ENCODE data around the gene SUPT4H1.
"Not testable (repeated sequence)": the region's sequence is repeated elsewhere in the genome, so short reads cannot be mapped to it uniquely, and the experiment has no call there.

The SUPT4H1 gene

GRCh38 chr17:58362368-58363014 is 10.5 kb upstream of the SUPT4H1 start:
- peak; percentile 18 to 77 for DNase-seq

- DNase-seq, result peak in 1 of 2 experiments; percentile 25
These were observed 8.5 kb upstream of the SUPT4H1 start for GRCh38 chr17:58360296-58361063.

- no peak for DNase-seq
These were observed 6.6 kb upstream of the SUPT4H1 start for GRCh38 chr17:58358408-58359172.

- no peak for DNase-seq
These were observed 5.6 kb upstream of the SUPT4H1 start for GRCh38 chr17:58357312-58358297.

- DNase-seq, result no peak
These were observed 4.2 kb upstream of the SUPT4H1 start for GRCh38 chr17:58356231-58356630.

- DNase-seq, result no peak
These were observed 2.7 kb upstream of the SUPT4H1 start for GRCh38 chr17:58354541-58355216.

GRCh38 chr17:58353389-58353825 is 1.4 kb upstream of the SUPT4H1 start:
- no peak for DNase-seq

GRCh38 chr17:58352596-58353388 is 791 bp upstream of the SUPT4H1 start:
- DNase-seq, result no peak

GRCh38 chr17:58351182-58351581 is 819 bp downstream of the SUPT4H1 start:
- DNase-seq, result no peak

GRCh38 chr17:58348038-58348437 is 4.0 kb downstream of the SUPT4H1 start:
- DNase-seq, result no peak

- DNase-seq, result no peak
These were observed 6.5 kb downstream of the SUPT4H1 start for GRCh38 chr17:58345500-58345899.

GRCh38 chr17:58344791-58345157 is 7.2 kb downstream of the SUPT4H1 start:
- DNase-seq, result no peak

GRCh38 chr17:58344047-58344790 is 7.8 kb downstream of the SUPT4H1 start:
- no peak for DNase-seq

GRCh38 chr17:58343131-58343530 is 8.9 kb downstream of the SUPT4H1 start:
- DNase-seq, result no peak

- no peak for DNase-seq
These were observed 10.0 kb downstream of the SUPT4H1 start for GRCh38 chr17:58341861-58342475.

GRCh38 chr17:58341136-58341860 is 10.7 kb downstream of the SUPT4H1 start:
- not testable (repeated sequence) for DNase-seq

GRCh38 chr17:58340405-58340876 is 11.6 kb downstream of the SUPT4H1 start:
- no peak for DNase-seq

GRCh38 chr17:58339755-58340404 is 12.1 kb downstream of the SUPT4H1 start:
- DNase-seq, result no peak
